GM12878 (cell line): Measurements from ENCODE around the gene ETV3L.

Source experiments
- CTCF ChIP-seq, 3 experiments: IDR thresholded peaks in 2 of 3; conservative IDR thresholded peaks in 1 of 3; 2 replicates each; pipeline ENCODE4 v1.5.1; 2011; ENCODE audit warnings: low read depth in 3 of 3, low read length in 3 of 3, mild to moderate bottlenecking in 3 of 3, control low read depth in 2 of 3, moderate library complexity in 2 of 3, inconsistent platforms in 1 of 3, mixed read lengths in 1 of 3; ENCODE audit not compliant: control insufficient read depth in 2 of 3, insufficient read depth in 1 of 3; ENCODE audit errors: extremely low read depth in 1 of 3
- ESRRA ChIP-seq: IDR thresholded peaks from 2 replicates; pipeline ENCODE4 v1.6.1; 2012; ENCODE audit warnings: mild to moderate bottlenecking, low read length, improper control_type of control experiment
- EZH2 ChIP-seq: IDR thresholded peaks from 2 replicates; pipeline ENCODE4 v1.6.1; 2012; ENCODE audit warnings: low read depth, mild to moderate bottlenecking, control low read depth, inconsistent platforms, low read length, borderline replicate concordance; ENCODE audit not compliant: control insufficient read depth
- HSF1 ChIP-seq: fragments of 150-350 bp; IDR thresholded peaks from 2 replicates; pipeline ENCODE4 v1.6.1; 2014; ENCODE audit warnings: mild to moderate bottlenecking, low read depth, low read length
- NBN ChIP-seq: fragments of 450-650 bp; IDR thresholded peaks from 2 replicates; pipeline ENCODE4 v1.6.1; 2016
- NFYB ChIP-seq: IDR thresholded peaks from 2 replicates; pipeline ENCODE4 v1.6.1; 2011; ENCODE audit warnings: low read depth, mild to moderate bottlenecking, low read length, improper control_type of control experiment, moderate library complexity; ENCODE audit not compliant: insufficient read depth
- POLR2AphosphoS5 ChIP-seq: IDR thresholded peaks from 2 replicates; pipeline ENCODE4 v1.6.1; 2011; ENCODE audit warnings: mild to moderate bottlenecking, low read length, inconsistent platforms
- RAD21 ChIP-seq: IDR thresholded peaks from 2 replicates; pipeline ENCODE4 v1.6.1; 2011; ENCODE audit warnings: mild to moderate bottlenecking, low read depth, low read length, moderate library complexity; ENCODE audit not compliant: insufficient read depth
- RBBP5 ChIP-seq: fragments of 200-600 bp; sonication (generic); conservative IDR thresholded peaks from 2 replicates; pipeline ENCODE4 v1.6.1; 2016
- REST ChIP-seq: IDR thresholded peaks from 2 replicates; pipeline ENCODE4 v1.6.1; 2012; ENCODE audit warnings: mild to moderate bottlenecking, low read depth, low read length
- RFX5 ChIP-seq: IDR thresholded peaks from 2 replicates; pipeline ENCODE4 v1.6.1; 2011; ENCODE audit warnings: low read depth, low read length, improper control_type of control experiment
- TARDBP ChIP-seq: IDR thresholded peaks from 2 replicates; pipeline ENCODE4 v1.6.1; 2016; ENCODE audit warnings: borderline replicate concordance
- YY1 ChIP-seq: IDR thresholded peaks from 2 replicates; pipeline ENCODE4 v1.6.1; 2011; ENCODE audit warnings: low read depth, mild to moderate bottlenecking, low read length

- TF ChIP-seq REST (no peak), RBBP5 (no peak), CTCF (IDR thresholded peaks at IDR 0.05 in 2 of 3, conservative IDR thresholded peaks at IDR 0.05 in 1 of 3; ENCODE audit: control insufficient read depth in 2 of 3, extremely low read depth in 1 of 3, insufficient read depth in 1 of 3, low read depth in 3 of 3, low read length in 3 of 3) (no peak), NFYB (no peak), YY1 (no peak), HSF1 (no peak), TARDBP (no peak), RAD21 (no peak), RFX5 (no peak), ESRRA (no peak), EZH2 (no peak), NBN (no peak), POLR2AphosphoS5 (no peak)
Observed at GRCh38 chr1:157108448-157108847, 8.8 kb upstream of the ETV3L start.
